HG03378 (cell line): ENCODE measurements around the gene GALNTL6.

Experiments
- ATAC-seq: cut with Tn5 transposase; IDR thresholded peaks from one replicate; pipeline ENCODE4 v1.9.1; 2021; ENCODE audit warnings: mild to moderate bottlenecking, moderate library complexity; ENCODE audit not compliant: unreplicated experiment

Gene GALNTL6

GRCh38 chr4:172099376-172099775, 286.2 kb downstream of the GALNTL6 start:
- no peak for ATAC-seq

- no peak for ATAC-seq
Observed at GRCh38 chr4:172103456-172103855, 290.3 kb downstream of the GALNTL6 start.

GRCh38 chr4:172104539-172104938, 291.3 kb downstream of the GALNTL6 start:
- no peak for ATAC-seq

GRCh38 chr4:172105918-172106317, 292.7 kb downstream of the GALNTL6 start:
- ATAC-seq: no peak

GRCh38 chr4:172109466-172109865, 296.3 kb downstream of the GALNTL6 start:
- ATAC-seq: no peak

GRCh38 chr4:172124656-172125308, 311.6 kb downstream of the GALNTL6 start:
- ATAC-seq: no peak

GRCh38 chr4:172125443-172125842, 312.2 kb downstream of the GALNTL6 start:
- no peak for ATAC-seq

- ATAC-seq: no peak
Observed at GRCh38 chr4:172127168-172127567, 314.0 kb downstream of the GALNTL6 start.

GRCh38 chr4:172129593-172129992, 316.4 kb downstream of the GALNTL6 start:
- ATAC-seq: no peak

GRCh38 chr4:172134521-172134920, 321.3 kb downstream of the GALNTL6 start:
- ATAC-seq: no peak

GRCh38 chr4:172141025-172141424, 327.8 kb downstream of the GALNTL6 start:
- ATAC-seq: no peak

GRCh38 chr4:172142281-172142741, 329.1 kb downstream of the GALNTL6 start:
- ATAC-seq: no peak

GRCh38 chr4:172143605-172144314, 330.6 kb downstream of the GALNTL6 start:
- ATAC-seq: no peak

- no peak for ATAC-seq
Observed at GRCh38 chr4:172147687-172148086, 334.5 kb downstream of the GALNTL6 start.

- no peak for ATAC-seq
Observed at GRCh38 chr4:172149329-172149728, 336.1 kb downstream of the GALNTL6 start.

- ATAC-seq: no peak
Observed at GRCh38 chr4:172152284-172152683, 339.1 kb downstream of the GALNTL6 start.

- no peak for ATAC-seq
Observed at GRCh38 chr4:172153719-172154118, 340.5 kb downstream of the GALNTL6 start.

GRCh38 chr4:172155838-172156345, 342.7 kb downstream of the GALNTL6 start:
- no peak for ATAC-seq

GRCh38 chr4:172157946-172158345, 344.7 kb downstream of the GALNTL6 start:
- ATAC-seq: no peak

- no peak for ATAC-seq
Observed at GRCh38 chr4:172163215-172163614, 350.0 kb downstream of the GALNTL6 start.

- ATAC-seq: no peak
Observed at GRCh38 chr4:172168888-172169287, 355.7 kb downstream of the GALNTL6 start.

GRCh38 chr4:172169871-172170270, 356.7 kb downstream of the GALNTL6 start:
- ATAC-seq: no peak
